DND-41 (cell line): ENCODE data around the gene MYO16.

Experiments used
- EZH2 ChIP-seq: IDR thresholded peaks from 3 replicates; pipeline ENCODE4 v1.6.1; 2012; ENCODE audit warnings: borderline replicate concordance, low read depth, mild to moderate bottlenecking, moderate library complexity, low read length, inconsistent platforms; ENCODE audit not compliant: severe bottlenecking
- TF ChIP-seq, protein P1 (sequence below): IDR thresholded peaks from 2 replicates; pipeline ENCODE4 v1.5.1; 2012; ENCODE audit warnings: borderline replicate concordance, low read length, moderate library complexity, mild to moderate bottlenecking; ENCODE audit not compliant: poor library complexity, severe bottlenecking; ENCODE audit errors: extremely low read depth

DNA sequence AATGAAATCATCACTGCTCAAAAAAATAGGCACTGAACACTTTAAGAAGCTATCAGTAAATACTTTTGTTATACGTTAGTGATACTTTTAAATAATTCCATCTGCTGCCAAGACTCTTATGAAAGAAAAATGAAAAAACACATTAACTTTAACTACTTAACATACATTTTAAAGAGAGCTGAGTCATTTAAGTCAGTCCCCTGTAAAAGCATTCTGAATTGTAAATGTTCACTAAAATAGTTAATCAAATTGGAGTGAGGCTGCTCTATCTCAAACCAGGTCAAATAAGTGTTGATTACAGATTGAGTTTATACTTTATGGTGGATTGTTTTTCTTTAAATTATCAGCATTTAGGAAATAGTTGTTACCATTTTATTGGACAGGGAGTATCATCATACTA is 274.2 kb downstream of the MYO16 start:
- TF ChIP-seq, protein P1, sequence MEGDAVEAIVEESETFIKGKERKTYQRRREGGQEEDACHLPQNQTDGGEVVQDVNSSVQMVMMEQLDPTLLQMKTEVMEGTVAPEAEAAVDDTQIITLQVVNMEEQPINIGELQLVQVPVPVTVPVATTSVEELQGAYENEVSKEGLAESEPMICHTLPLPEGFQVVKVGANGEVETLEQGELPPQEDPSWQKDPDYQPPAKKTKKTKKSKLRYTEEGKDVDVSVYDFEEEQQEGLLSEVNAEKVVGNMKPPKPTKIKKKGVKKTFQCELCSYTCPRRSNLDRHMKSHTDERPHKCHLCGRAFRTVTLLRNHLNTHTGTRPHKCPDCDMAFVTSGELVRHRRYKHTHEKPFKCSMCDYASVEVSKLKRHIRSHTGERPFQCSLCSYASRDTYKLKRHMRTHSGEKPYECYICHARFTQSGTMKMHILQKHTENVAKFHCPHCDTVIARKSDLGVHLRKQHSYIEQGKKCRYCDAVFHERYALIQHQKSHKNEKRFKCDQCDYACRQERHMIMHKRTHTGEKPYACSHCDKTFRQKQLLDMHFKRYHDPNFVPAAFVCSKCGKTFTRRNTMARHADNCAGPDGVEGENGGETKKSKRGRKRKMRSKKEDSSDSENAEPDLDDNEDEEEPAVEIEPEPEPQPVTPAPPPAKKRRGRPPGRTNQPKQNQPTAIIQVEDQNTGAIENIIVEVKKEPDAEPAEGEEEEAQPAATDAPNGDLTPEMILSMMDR = no peak
- no peak for TF ChIP-seq EZH2
